GM18508 (cell line): ENCODE results near the gene MIA.
"Not testable (repeated sequence)": the region's sequence is repeated elsewhere in the genome, so short reads cannot be mapped to it uniquely, and the experiment has no call there.

Experiments used
- ATAC-seq: cut with Tn5 transposase; IDR thresholded peaks from one replicate; pipeline ENCODE4 v1.9.1; 2021; ENCODE audit warnings: moderate number of reproducible peaks; ENCODE audit not compliant: insufficient read depth, unreplicated experiment

The MIA gene

DNA sequence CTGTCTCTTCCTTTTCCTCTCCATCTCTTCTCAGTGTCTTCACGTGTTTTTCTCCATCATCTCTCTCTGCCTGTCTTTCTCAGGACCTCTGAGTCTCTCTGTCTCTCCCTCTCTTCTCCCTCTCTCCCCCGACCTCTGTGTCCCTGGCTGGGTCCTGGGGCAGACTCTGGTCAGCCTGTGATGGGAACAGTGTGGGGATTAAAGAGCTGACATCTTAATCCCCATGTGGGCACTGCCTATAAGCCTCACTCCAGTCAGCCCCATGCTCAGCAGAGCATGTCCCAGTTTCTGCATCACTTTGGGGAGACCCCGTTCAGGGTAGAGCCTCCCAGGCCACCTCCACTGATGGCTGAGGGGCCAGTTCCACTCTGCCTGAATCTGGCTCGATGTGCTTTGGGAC is 39.9 kb downstream of the MIA start:
- no peak for ATAC-seq

DNA sequence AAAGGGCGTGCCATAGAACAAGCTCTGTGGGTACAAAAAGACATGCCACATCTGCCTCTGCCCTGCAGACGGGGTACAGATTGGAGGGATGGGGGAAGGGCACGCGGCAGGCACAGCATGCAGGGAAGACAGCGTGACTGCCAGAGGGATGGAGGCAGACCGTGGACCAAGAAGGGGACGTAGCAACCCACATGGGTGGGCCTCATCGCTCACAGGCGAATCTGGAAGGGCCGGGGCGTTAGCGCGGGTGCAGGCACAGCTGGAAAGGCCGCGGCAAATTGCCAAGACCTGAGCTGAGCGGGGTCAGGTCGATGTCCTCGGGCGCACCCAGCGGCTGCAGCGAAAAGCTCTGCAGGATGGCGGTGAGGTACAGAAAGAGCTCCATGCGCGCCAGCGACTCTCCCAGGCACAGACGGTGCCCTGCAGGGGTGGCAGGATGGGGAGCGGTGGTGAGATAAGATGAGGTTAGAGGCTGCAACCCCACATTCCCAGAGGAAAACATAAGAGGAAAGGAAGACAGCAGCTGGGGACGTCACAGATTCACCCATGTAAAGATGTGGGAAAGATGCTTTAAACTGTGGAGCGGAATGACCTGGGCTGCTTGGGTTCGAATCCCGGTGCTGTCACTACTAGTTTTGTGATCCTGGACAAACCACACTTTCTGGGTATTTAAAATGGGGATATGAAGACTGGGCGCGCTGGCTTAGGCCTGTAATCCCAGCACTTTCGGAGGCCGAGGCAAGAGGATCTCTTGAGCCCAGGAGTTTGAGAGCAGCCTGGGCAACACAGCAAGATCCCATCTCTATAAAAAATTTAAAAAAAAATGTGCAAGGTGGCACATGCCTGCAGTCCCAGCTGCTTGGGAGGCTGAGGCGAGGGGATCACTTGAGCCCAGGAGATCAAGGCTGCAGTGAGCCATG is 43.4 kb downstream of the MIA start:
- ATAC-seq: not testable (repeated sequence)

DNA sequence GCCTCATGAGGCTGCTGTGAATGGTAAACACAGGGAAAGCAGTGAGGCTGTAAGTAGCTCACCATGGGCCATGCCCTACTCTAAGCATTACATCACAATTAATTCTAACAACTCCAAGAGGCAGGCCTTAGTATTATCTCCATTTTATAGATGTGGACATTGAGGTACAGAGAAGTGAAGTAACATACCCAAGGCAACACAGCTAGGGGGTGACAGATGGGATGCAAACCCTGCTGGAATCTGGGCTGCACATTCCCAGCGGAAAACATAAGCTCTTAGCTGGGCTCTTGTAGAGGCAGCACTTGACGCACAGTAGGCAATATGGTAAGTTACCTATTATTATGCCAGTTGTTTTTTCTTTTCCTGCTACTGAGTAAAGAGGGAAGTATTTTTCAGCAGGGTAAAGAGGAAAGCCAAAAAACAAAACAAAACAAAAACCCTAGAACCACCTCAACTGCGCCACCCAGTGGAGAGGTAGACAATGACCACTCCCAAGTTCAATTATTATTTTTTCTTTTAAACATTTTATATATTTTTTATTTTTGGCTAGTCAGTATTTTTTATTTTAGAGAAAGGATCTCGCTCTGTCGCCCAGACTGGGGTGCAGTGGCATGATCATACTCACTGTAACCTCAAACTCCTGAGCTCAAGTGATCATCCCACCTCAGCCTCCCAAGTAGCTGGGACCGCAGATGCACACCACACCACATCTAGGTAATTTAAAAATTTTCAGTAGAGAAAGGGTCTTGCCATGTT is 44.3 kb downstream of the MIA start:
- not testable (repeated sequence) for ATAC-seq

DNA sequence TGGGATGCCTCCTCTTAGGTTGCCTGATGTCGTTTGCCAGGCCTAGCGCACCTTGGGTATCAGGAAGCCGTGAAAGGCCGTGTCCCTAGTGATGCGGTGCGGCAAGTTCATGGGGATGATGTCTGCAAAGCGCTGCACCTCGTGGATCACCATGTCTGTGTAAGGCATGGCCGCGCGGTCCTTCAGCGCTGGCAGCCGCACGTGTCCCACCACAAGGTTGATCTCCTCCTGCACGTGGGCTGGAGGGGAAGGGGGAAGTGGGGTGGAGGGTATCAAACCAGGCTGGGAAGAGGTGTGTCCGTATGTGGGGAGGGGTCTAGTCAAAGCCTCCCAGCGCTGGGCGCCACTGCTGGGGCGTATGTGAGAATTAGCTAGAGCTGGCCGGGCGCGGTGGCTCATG is 46.8 kb downstream of the MIA start:
- no peak for ATAC-seq

DNA sequence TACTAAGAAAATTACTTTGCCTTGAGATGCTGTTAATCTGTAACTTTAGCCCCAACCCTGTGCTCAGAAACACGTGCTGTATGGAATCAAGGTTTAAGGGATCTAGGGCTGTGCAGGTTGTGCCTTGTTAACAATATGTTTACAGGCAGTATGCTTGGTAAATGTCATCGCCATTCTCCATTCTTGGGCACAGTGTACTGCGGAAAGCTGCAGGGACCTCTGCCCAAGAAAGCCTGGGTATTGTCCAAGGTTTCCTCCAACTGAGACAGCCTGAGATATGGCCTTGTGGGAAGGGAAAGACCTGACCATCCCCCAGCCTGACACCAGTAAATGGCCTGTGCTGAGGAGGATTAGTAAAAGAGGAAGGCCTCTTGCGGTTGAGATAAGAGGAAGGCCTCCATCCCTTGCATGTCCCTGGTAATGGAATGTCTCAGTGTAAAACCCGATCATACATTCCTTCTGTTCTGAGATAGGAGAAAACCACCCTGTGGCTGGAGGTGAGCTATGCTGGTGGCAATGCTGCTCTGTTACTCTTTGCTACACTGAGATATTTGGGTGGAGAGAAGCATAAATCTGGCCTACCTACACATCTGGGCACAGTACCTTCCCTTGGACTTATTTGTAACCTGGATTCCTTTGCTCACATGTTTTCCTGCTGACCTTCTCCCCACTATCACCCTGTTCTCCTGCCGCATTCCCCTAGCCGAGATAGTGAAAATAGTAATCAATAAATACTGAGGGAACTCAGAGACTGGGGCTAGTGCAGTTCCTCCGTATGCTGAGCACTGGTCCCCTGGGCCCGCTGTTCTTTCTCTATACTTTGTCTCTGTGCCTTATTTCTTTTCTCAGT is 47.6 kb downstream of the MIA start:
- not testable (repeated sequence) for ATAC-seq

DNA sequence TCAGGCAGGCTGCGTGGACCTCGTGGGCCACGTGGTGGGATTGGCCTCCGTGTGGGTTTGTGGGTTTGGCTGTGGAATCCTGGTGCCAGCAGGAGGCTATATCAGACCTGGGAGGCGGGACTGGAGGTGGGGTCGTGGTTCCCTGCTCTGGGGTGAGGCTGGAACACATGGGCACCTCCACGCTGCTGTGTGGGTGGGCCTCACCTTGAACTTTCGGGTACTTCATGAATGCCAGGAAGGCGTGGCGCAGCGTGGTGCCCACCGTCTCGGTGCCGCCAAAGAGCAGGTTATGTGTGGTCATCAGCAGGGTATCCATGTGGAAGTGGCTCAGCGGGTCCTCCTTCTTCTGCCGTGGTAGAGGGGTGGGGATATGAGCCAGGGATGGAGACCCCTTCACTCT is 49.6 kb downstream of the MIA start:
- not testable (repeated sequence) for ATAC-seq

DNA sequence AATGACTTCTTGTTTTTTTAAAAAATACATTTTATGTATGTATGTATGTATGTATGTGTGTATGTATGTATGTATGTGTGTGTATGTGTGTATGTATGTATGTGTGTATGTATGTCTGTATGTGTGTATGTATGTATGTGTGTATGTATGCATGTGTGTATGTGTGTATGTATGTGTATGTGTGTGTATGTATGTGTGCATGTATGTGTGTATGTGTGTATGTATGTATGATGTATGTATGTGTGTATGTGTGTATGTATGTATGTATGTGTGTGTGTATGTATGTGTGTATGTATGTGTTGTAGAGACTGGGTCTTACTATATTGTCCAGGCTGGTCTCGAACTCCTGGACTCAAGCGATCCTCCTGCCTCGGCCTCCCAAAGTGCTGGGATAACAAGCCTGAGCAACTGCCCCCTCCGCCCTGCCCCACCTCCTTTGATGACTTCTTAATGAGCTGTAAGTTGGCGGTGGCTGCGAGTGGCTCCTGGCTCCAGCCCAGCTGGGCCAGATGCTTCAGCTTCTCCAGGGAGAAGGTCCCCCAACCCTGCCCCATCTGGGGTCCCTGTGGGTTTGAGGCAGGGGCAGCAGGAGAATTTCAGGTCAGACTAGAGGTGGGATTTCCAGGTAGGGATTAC is 50.3 kb downstream of the MIA start:
- not testable (repeated sequence) for ATAC-seq

DNA sequence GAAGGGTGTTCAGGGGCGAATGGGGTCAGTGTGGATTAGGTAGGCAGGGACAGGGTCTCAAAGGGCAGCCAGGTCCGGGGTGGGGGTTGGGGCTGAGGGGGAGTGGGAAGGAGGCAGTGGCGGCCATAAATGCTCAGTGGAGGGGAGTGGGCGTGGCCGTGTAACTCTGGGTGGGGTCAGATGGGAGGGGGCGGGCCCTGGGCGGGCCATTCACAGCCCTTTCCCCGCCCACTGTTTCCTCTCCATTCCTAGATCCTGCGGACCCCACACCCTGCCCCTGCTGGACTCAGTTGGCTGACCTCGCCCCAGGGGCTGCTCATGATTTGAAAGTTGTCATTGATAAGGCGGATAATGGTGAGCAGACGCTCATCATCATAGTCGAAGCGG is 51.0 kb downstream of the MIA start:
- ATAC-seq: not testable (repeated sequence)

DNA sequence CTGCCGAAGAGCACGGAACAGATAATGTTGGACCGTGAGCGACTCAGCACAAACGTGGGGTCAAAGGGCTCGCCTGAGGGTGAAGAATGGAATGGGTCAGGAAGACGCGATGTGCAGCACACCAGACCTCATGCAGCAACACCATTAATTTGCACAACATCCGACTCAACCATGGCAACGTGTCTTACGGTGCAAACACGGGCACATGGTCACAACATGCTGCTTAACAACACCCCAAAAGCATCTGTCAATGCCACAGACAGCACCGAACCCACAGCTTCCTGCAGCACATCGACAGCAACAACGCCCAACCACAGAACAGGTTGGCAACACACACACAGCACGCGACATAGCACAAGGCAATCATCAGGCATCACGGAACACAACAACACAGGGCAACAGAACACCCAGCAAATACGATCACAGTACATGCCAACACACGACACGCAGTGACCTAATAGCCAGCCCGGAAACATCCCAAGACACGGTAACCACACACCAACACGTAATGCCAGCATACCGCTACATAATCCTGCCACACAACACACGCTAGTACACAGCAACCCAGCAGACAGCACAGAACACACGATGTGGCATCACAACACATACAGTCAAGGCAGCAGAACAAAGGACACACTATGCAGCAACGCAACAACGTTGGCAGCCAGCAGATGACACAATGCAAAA is 51.5 kb downstream of the MIA start:
- not testable (repeated sequence) for ATAC-seq
